ENCODE measurements around the gene OCEL1.
"Not testable (repeated sequence)": the region's sequence is repeated elsewhere in the genome, so short reads cannot be mapped to it uniquely, and the experiment has no call there.

Gene OCEL1

GRCh38 chr19:17266589-17266974 is 40.6 kb downstream of the OCEL1 start:
- DNase-seq: no peak

- peak; percentile 88 for DNase-seq
Observed at GRCh38 chr19:17266975-17267788, 41.2 kb downstream of the OCEL1 start, which contains the start of gene BABAM1. TSS of gene BABAM1 (plus strand) at chr19:17267443. CDS start at chr19:17268807, 1,364 bp downstream.

GRCh38 chr19:17268754-17269153 is 42.7 kb downstream of the OCEL1 start:
- no peak for DNase-seq

GRCh38 chr19:17274892-17275291 is 48.9 kb downstream of the OCEL1 start:
- DNase-seq: not testable (repeated sequence)

GRCh38 chr19:17275441-17276175 is 49.6 kb downstream of the OCEL1 start:
- DNase-seq: no peak
